ENCODE measurements around the gene DPYD.

DPYD gene

GRCh38 chr1:97649591-97649990 is 271.2 kb downstream of the DPYD start:
- no peak for TF ChIP-seq CTCF (IDR thresholded peaks at IDR 0.05)
- intact Hi-C loops (cut with DNase I; ENCODE audit: low total_unique reads), result no loop called here
- H3K27me3 ChIP-seq, result no peaks in the 10 kb centered on the region
- no peak for DNase-seq
- no peaks in the 10 kb centered on the region for H3K4me1 ChIP-seq
- H3K27ac ChIP-seq, result no peak overlapping the region
- H3K4me3 ChIP-seq, result no peak overlapping the region
- peaks cover 0 to 18% (median 0%) of the 10 kb centered on the region in 3 donors for H3K9me3 ChIP-seq
- H3K36me3 ChIP-seq, result peaks cover 0 to 5% (median 0%) of the 10 kb centered on the region in 3 donors

- peaks cover 0 to 5% (median 0%) of the 10 kb centered on the region in 3 donors for H3K36me3 ChIP-seq
- H3K27me3 ChIP-seq, result no peaks in the 10 kb centered on the region
- H3K27ac ChIP-seq, result no peak overlapping the region
- DNase-seq, result no peak
- intact Hi-C loops (cut with DNase I; ENCODE audit: low total_unique reads), result no loop called here
- no peaks in the 10 kb centered on the region for H3K4me1 ChIP-seq
- no peak overlapping the region for H3K4me3 ChIP-seq
- TF ChIP-seq CTCF (IDR thresholded peaks at IDR 0.05), result no peak
- peaks cover 0 to 18% (median 0%) of the 10 kb centered on the region in 3 donors for H3K9me3 ChIP-seq
Measured at GRCh38 chr1:97647776-97648175, 273.1 kb downstream of the DPYD start.

- Histone ChIP-seq H3K4me1 (no peaks in the 10 kb centered on the region), H3K27ac (no peak overlapping the region), H3K36me3 (peaks cover 0 to 5% (median 0%) of the 10 kb centered on the region in 3 donors), H3K4me3 (no peak overlapping the region), H3K9me3 (peaks cover 0 to 18% (median 0%) of the 10 kb centered on the region in 3 donors), H3K27me3 (no peaks in the 10 kb centered on the region)
- no peak for TF ChIP-seq CTCF (IDR thresholded peaks at IDR 0.05)
- intact Hi-C loops (cut with DNase I; ENCODE audit: low total_unique reads), result no loop called here
- no peak for DNase-seq
Measured at GRCh38 chr1:97646071-97646470, 274.8 kb downstream of the DPYD start.

GRCh38 chr1:97640677-97641076 is 280.2 kb downstream of the DPYD start:
- DNase-seq, result no peak
- Histone ChIP-seq H3K4me1 (peaks cover 0 to 5% (median 0%) of the 10 kb centered on the region in 4 donors), H3K27ac (no peak overlapping the region), H3K9me3 (peaks cover 0 to 1% (median 0%) of the 10 kb centered on the region in 3 donors), H3K4me3 (no peak overlapping the region), H3K36me3 (no peaks in the 10 kb centered on the region), H3K27me3 (no peaks in the 10 kb centered on the region)
- TF ChIP-seq CTCF (IDR thresholded peaks at IDR 0.05), result no peak
- intact Hi-C loops (cut with DNase I; ENCODE audit: low total_unique reads), result no loop called here

- H3K4me3 ChIP-seq, result no peak overlapping the region
- no peak overlapping the region for H3K27ac ChIP-seq
- no peaks in the 10 kb centered on the region for H3K36me3 ChIP-seq
- no peak for DNase-seq
- peaks cover 0 to 11% (median 6%) of the 10 kb centered on the region in 4 donors for H3K4me1 ChIP-seq
- no peaks in the 10 kb centered on the region for H3K27me3 ChIP-seq
- no peaks in the 10 kb centered on the region for H3K9me3 ChIP-seq
- intact Hi-C loops (cut with DNase I; ENCODE audit: low total_unique reads), result no loop called here
- TF ChIP-seq CTCF (IDR thresholded peaks at IDR 0.05), result no peak
Measured at GRCh38 chr1:97636941-97637340, 283.9 kb downstream of the DPYD start.

- Histone ChIP-seq H3K9me3 (no peaks in the 10 kb centered on the region), H3K4me1 (peaks cover 0 to 14% (median 6%) of the 10 kb centered on the region in 4 donors), H3K36me3 (no peaks in the 10 kb centered on the region), H3K27ac (no peak overlapping the region), H3K4me3 (no peak overlapping the region), H3K27me3 (no peaks in the 10 kb centered on the region)
- TF ChIP-seq CTCF (IDR thresholded peaks at IDR 0.05), result no peak
- DNase-seq, result no peak
- intact Hi-C loops (cut with DNase I; ENCODE audit: low total_unique reads), result no loop called here
Measured at GRCh38 chr1:97634758-97635157, 286.1 kb downstream of the DPYD start.
